IMR-90 (cell line): ENCODE data around the gene EPN2.

Experiments used
- BHLHE40 ChIP-seq: fragments of 150-350 bp; IDR thresholded peaks from 2 replicates; pipeline ENCODE4 v1.6.1; 2016; ENCODE audit warnings: mild to moderate bottlenecking, low read depth, low read length
- CEBPB ChIP-seq: IDR thresholded peaks from 2 replicates; pipeline ENCODE4 v1.6.1; 2012; ENCODE audit warnings: low read depth, low read length, improper control_type of control experiment
- CHD1 ChIP-seq: IDR thresholded peaks from 2 replicates; pipeline ENCODE4 v1.6.1; 2012; ENCODE audit warnings: low read depth, low read length, improper control_type of control experiment
- CTCF ChIP-seq: conservative IDR thresholded peaks from 2 replicates; pipeline ENCODE4 v1.5.1; 2012; ENCODE audit warnings: mild to moderate bottlenecking, low read depth, low read length, improper control_type of control experiment
- POLR2A ChIP-seq: IDR thresholded peaks from 2 replicates; pipeline ENCODE4 v1.6.1; 2012; ENCODE audit warnings: mild to moderate bottlenecking, low read depth, low read length
- SMC3 ChIP-seq: fragments of 150-350 bp; IDR thresholded peaks from 2 replicates; pipeline ENCODE4 v1.6.1; 2016; ENCODE audit warnings: low read depth, mild to moderate bottlenecking, antibody characterized with exemption, low read length, moderate library complexity
- TF ChIP-seq, protein P1 (sequence below): fragments of 150-350 bp; IDR thresholded peaks from 2 replicates; pipeline ENCODE4 v1.6.1; 2017; ENCODE audit warnings: mild to moderate bottlenecking, antibody characterized with exemption, low read length, low read depth

- TF ChIP-seq CEBPB: no peak
- TF ChIP-seq CTCF: no peak
- TF ChIP-seq POLR2A: no peak
- no peak for TF ChIP-seq SMC3
- TF ChIP-seq, protein P1, sequence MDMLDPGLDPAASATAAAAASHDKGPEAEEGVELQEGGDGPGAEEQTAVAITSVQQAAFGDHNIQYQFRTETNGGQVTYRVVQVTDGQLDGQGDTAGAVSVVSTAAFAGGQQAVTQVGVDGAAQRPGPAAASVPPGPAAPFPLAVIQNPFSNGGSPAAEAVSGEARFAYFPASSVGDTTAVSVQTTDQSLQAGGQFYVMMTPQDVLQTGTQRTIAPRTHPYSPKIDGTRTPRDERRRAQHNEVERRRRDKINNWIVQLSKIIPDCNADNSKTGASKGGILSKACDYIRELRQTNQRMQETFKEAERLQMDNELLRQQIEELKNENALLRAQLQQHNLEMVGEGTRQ: no peak
- no peak for TF ChIP-seq CHD1
- no peak for TF ChIP-seq BHLHE40
Measured at GRCh38 chr17:19363114-19363438, 125.9 kb downstream of the EPN2 start.
